ENCODE results near the gene TCERG1L. TPM values are rescaled to one million over a fixed set of nuclear protein-coding genes. Genes with fewer than 3 reads are reported as not detected.

The TCERG1L gene
- total RNA-seq, 6 experiments from 2014 or later: not detected

DNA sequence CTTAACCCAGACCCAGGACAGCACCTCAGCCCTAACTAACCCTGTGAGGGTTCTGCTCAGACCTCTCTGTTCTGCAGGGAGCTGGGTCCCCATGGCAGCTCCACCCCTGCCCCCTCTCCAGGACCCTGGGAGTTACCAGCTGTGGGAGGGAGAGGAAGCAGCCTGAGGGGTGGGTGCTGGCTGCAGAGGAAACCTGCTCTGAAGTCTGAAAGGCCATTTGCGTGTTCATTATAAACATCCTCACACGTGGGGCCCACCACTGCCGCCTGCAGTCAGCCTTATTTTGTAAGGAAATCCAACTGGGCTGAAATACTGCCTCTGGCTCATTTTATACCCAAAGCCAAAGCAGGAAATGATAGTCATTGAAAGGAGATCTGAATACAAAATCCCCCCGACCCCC is 195.7 kb downstream of the TCERG1L start:
- TF ChIP-seq POLR2A (IDR thresholded peaks at IDR 0.05) (no peak), CTCF (IDR thresholded peaks at IDR 0.05) (no peak)
- Histone ChIP-seq H3K27me3 (no peaks in the 10 kb centered on the region), H3K4me1 (no peaks in the 10 kb centered on the region), H3K36me3 (no peaks in the 10 kb centered on the region), H3K4me3 (no peak overlapping the region), H3K9me3 (no peaks in the 10 kb centered on the region), H3K27ac (no peak overlapping the region)
- WGBS (ENCODE audit: insufficient coverage, low coverage, low lambda C conversion rate, missing lambda C conversion rate): 45% methylated on average over 2 of the region's 4 CpGs
- DNase-seq (no peak), ATAC-seq (no peak)
- intact Hi-C loops (cut with DNase I): no loop called here

DNA sequence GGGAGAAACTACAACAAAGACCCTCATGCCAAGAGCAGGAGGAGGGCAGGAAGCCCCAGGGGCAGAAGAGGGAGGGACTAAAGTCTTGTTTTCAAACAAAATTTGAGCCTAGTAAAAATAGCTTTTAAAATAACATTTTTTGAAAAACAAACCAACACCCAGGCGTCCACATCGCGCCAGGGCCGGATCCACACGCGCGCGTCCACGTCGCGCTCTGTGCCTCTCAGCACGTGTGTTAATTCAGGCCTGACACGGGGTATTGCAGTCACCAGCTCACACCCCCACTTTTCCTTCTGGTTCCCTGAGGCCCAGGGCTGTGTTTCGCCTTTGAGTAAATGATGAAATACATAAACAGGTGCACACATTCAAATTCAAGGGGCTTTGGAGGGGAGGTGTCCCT is 196.2 kb downstream of the TCERG1L start:
- ATAC-seq (no peak), DNase-seq (no peak)
- WGBS (ENCODE audit: insufficient coverage, low coverage, low lambda C conversion rate, missing lambda C conversion rate): 87% methylated on average over 14 of the region's 14 CpGs
- TF ChIP-seq CTCF (IDR thresholded peaks at IDR 0.05) (no peak), POLR2A (IDR thresholded peaks at IDR 0.05) (no peak)
- intact Hi-C loops (cut with DNase I): no loop called here
- Histone ChIP-seq H3K9me3 (no peaks in the 10 kb centered on the region), H3K36me3 (no peaks in the 10 kb centered on the region), H3K27ac (no peak overlapping the region), H3K4me1 (no peaks in the 10 kb centered on the region), H3K27me3 (no peaks in the 10 kb centered on the region), H3K4me3 (no peak overlapping the region)

DNA sequence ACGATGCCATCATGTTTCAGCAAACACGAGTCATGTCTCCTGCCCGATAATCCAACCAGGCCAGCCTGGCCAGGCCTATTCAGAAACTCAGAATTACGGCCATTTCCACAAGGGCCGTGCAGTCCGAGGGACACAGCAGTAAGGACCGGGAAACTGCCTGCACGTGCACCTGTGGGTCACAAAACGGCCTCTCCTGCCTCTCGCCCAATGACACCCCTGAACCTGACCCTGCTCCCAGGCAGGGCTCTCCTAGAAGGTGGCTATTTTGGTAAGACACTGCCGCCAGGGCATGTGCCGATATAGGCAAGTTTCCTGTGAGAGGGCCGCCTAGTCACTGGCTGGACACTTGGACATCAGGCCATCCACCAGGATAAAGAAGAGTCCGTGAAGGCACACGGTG is 196.7 kb downstream of the TCERG1L start:
- no peaks in the 10 kb centered on the region for H3K4me1 ChIP-seq
- intact Hi-C loops (cut with DNase I): no loop called here
- no peak for ATAC-seq
- no peak overlapping the region for H3K4me3 ChIP-seq
- no peaks in the 10 kb centered on the region for H3K27me3 ChIP-seq
- H3K27ac ChIP-seq: no peak overlapping the region
- TF ChIP-seq POLR2A (IDR thresholded peaks at IDR 0.05) (no peak), CTCF (IDR thresholded peaks at IDR 0.05) (no peak)
- H3K9me3 ChIP-seq: no peaks in the 10 kb centered on the region
- no peak for DNase-seq
- 69% methylated on average over 8 of the region's 15 CpGs for WGBS (ENCODE audit: insufficient coverage, low coverage, low lambda C conversion rate, missing lambda C conversion rate)
- no peaks in the 10 kb centered on the region for H3K36me3 ChIP-seq

DNA sequence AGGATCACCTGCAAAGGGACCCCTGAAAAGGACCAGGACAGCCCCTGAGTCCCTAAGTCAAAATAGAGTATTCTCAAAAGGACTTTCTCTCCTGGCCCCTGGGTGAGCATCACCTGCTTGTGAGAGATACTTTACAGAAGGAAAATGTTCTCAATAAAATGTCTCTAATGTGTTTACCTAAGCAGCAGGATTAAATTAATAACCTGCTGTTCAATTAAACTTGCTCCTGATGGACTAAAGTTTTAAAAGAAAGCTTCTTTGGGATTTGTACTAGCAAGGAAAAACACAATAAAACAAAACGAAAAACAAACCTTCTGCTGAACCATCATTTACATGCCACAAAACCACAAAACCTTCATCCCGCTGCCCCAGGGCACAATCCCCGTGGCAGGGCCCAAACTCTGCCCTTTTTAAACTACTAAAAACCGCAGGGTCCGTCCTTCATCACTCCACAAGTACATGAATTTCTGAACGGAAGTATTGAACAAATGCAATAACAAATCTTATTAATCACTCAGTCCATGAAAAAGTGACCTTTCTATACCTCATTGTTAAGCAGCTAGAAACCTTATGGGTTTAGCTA is 197.7 kb downstream of the TCERG1L start:
- H3K36me3 ChIP-seq: no peaks in the 10 kb centered on the region
- DNase-seq (no peak), ATAC-seq (no peak)
- no peaks in the 10 kb centered on the region for H3K27me3 ChIP-seq
- no peak overlapping the region for H3K27ac ChIP-seq
- TF ChIP-seq CTCF (IDR thresholded peaks at IDR 0.05): no peak
- TF ChIP-seq POLR2A (IDR thresholded peaks at IDR 0.05): no peak
- no peaks in the 10 kb centered on the region for H3K4me1 ChIP-seq
- no peaks in the 10 kb centered on the region for H3K9me3 ChIP-seq
- intact Hi-C loops (cut with DNase I): no loop called here
- no peak overlapping the region for H3K4me3 ChIP-seq
- WGBS (ENCODE audit: insufficient coverage, low coverage, low lambda C conversion rate, missing lambda C conversion rate): 49% methylated on average over 6 of the region's 6 CpGs

DNA sequence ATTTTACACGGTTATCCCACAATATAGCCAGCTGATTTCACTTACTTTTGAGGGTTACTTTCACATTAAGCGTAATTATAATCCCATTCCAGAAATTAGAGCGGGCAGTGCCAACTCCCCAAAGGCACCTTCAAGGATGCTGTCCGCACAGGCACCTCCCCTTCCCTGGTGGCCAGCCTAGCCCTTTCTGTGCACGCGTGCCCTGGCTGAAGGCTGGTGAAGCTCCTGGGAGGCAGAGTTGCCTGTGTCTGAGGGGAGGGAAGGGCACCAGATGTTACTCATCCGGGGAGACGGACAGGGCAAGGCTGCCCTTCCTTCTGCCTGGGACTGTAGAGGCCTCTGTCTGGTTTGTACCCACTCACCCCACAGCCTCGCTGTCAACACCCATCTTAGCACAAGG is 198.4 kb downstream of the TCERG1L start:
- Histone ChIP-seq H3K9me3 (no peaks in the 10 kb centered on the region), H3K36me3 (no peaks in the 10 kb centered on the region), H3K27me3 (no peaks in the 10 kb centered on the region), H3K27ac (no peak overlapping the region), H3K4me3 (no peak overlapping the region), H3K4me1 (no peaks in the 10 kb centered on the region)
- intact Hi-C loops (cut with DNase I): no loop called here
- DNase-seq (no peak), ATAC-seq (no peak)
- WGBS (ENCODE audit: insufficient coverage, low coverage, low lambda C conversion rate, missing lambda C conversion rate): 72% methylated on average over 5 of the region's 9 CpGs
- no peak for TF ChIP-seq POLR2A (IDR thresholded peaks at IDR 0.05)
- no peak for TF ChIP-seq CTCF (IDR thresholded peaks at IDR 0.05)
